Rectal smooth muscle tissue (tissue), 1 donor: Measurements from ENCODE around the gene GSE1.

Experiments used
- H3K27ac ChIP-seq: one replicate; pipeline ENCODE4 v1.7.0; 2013; ENCODE audit warnings: low read depth, low read length, inconsistent platforms
- H3K27me3 ChIP-seq: one replicate; pipeline ENCODE4 v1.7.0; 2013; ENCODE audit warnings: low read length; ENCODE audit not compliant: control insufficient read depth, insufficient read depth
- H3K36me3 ChIP-seq: one replicate; pipeline ENCODE4 v1.7.0; 2013; ENCODE audit warnings: low read length; ENCODE audit not compliant: control insufficient read depth, insufficient read depth
- H3K4me1 ChIP-seq: one replicate; pipeline ENCODE4 v1.7.0; 2013; ENCODE audit warnings: low read length; ENCODE audit not compliant: control insufficient read depth, insufficient read depth
- H3K4me3 ChIP-seq: one replicate; pipeline ENCODE4 v1.7.0; 2013; ENCODE audit warnings: low read length
- H3K9ac ChIP-seq: one replicate; pipeline ENCODE4 v1.7.0; 2013; ENCODE audit warnings: low read length

The GSE1 gene

DNA sequence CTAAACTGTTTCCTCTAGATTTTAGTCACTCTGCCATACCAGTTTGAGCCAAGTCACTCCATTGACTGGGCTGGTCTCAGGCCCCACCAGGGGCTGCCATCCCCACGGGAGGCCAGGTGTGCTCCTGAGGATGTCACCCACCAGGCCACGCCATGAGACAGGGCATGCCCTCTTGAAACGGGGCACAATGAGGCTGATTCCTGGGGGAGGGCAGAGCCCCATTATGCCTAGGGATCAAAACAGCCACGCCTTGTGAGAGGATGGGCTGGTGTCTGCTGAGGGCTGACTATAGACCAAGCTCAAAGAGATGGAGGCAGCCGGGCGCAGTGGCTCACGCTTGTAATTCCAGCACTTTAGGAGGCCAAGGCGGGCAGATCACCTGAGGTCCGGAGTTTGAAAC is 54.1 kb downstream of the GSE1 start:
- peaks cover 65% of the 10 kb centered on the region for H3K36me3 ChIP-seq
- H3K4me1 ChIP-seq, result no peaks in the 10 kb centered on the region

DNA sequence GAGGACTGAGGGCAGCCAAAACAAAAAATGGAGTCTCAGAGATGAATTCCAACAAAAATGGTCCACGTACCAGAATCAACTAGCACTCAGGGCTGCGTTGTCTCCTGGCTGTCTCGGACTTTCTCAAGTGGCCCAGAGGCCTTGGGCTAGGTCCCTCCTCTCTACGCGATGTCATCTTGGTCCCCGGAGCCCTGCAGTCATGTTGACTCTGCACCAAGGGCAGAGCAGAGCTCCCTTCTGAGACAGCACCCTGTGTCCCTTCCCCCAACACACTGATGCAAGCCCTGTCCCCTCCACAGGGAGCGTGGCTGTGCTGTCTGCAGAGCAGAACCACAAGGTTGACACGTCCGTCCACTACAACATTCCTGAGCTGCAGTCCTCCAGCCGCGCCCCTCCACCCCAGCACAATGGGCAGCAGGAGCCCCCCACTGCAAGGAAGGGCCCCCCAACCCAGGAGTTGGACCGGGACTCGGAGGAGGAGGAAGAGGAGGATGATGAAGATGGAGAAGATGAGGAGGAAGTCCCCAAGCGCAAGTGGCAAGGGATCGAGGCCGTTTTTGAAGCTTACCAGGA is 54.8 kb downstream of the GSE1 start:
- Histone ChIP-seq H3K27me3 (no peaks in the 10 kb centered on the region), H3K4me1 (no peaks in the 10 kb centered on the region), H3K27ac (no peak overlapping the region), H3K9ac (no peak overlapping the region), H3K4me3 (no peak overlapping the region), H3K36me3 (peaks cover 65% of the 10 kb centered on the region)

More for the DNA sequence above, 54.1 kb downstream of the GSE1 start:
- Histone ChIP-seq H3K9ac (no peak overlapping the region), H3K27ac (no peak overlapping the region), H3K4me3 (no peak overlapping the region), H3K27me3 (no peaks in the 10 kb centered on the region)

DNA sequence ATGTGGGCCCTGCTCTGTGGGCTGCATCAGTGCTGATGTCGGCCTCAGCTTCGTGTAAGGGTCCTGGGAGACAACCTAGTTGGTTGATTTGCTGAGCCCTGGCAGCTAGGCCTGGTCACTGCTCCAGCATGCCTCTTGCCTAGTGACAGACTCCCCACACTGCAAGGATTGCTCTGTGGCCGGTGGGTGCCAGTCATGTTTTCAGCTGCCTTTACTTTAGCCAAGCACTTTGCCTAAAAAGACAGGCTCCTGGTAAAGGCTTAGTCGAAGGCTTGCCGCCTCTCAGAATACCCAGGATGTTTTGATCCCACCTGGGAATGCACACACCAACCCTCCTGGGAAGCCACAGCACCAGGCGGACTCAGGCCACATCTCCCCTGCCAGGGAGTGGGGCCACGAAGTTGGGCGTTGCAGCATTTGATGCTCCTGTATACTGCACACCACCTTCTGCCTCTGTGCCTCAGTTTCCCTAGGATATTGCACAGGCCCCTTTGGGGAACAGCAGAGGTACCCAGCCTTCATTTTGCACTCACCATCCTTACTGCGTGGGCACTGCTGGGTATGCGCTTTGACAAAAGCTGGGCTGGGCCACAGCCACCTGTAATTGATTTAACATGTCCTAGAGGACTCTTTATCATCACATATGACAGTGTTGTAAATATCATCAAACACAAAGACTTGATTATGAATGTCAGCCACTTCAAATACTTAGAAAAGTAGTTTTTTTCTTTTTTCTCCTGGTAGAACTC is 55.7 kb downstream of the GSE1 start:
- H3K36me3 ChIP-seq, result peaks cover 56% of the 10 kb centered on the region
- no peak overlapping the region for H3K4me3 ChIP-seq
- no peaks in the 10 kb centered on the region for H3K27me3 ChIP-seq
- no peaks in the 10 kb centered on the region for H3K4me1 ChIP-seq
- no peak overlapping the region for H3K9ac ChIP-seq
- H3K27ac ChIP-seq, result no peak overlapping the region

DNA sequence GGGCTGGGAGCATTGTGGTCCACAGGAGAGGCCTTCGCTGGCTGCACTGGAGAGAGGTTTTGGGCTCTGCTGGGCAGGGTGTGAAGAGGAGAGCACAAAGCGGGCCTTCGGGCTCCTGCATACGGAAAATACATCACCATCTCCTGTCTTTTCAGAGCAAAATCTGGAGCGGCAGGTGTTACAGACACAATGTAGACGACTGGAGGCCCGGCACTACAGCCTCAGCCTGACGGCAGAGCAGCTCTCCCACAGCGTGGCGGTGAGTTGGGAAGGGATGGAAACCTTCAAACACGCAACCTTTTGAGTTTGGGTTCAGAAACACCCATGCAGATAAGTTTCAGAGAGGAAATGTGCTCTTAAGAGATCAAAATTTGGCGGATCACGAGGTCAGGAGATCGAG is 57.7 kb downstream of the GSE1 start:
- peaks cover 44% of the 10 kb centered on the region for H3K36me3 ChIP-seq
- no peak overlapping the region for H3K4me3 ChIP-seq
- no peaks in the 10 kb centered on the region for H3K4me1 ChIP-seq
- H3K27me3 ChIP-seq, result no peaks in the 10 kb centered on the region
- H3K9ac ChIP-seq, result no peak overlapping the region
- no peak overlapping the region for H3K27ac ChIP-seq

DNA sequence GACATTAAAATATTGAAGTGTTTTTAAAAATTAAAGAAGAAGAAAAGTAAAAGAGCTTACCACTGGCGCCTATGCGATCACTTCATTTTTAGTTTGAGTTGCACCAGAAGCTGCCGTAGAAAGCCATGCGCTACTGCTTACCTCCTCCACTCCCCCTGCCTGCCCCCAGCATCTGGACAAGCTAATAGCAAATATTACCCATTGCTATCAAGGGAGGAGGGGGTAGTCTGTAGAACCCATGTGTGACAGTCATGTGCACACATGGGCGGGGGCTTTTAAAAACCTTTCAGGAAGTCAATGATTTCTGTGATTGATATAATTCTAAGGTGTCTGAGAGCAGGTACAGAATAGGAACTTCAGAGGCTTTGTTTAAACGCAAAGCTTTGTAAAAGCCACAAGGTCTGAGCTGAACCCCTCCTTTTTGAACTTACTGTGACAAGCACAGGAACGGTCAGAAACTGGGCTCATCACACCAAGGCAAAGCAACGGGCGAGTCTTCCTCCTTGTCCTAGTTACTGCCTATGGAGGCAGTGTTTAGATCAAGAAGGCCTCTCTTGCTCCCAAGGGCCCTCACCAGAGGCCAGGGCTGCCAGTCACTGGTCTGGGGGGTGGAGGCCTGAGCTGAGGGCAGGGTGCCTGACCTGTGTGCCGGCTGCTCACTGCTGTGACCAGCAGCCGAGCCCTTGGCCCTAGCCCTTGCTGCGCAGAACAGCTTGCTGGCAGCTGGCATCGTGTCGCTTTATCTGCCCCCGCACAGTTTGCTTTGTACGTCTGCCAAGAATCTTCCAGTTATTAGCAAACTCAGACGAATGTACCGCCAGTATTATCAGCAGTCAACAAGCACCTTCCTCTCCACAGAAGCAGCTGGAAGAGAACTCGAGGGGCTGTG is 60.7 kb downstream of the GSE1 start:
- peak overlapping the region; percentile 14 for H3K27ac ChIP-seq
- no peaks in the 10 kb centered on the region for H3K4me1 ChIP-seq
- H3K4me3 ChIP-seq, result no peak overlapping the region
- no peaks in the 10 kb centered on the region for H3K27me3 ChIP-seq
- no peak overlapping the region for H3K9ac ChIP-seq
- peaks cover 21% of the 10 kb centered on the region for H3K36me3 ChIP-seq

DNA sequence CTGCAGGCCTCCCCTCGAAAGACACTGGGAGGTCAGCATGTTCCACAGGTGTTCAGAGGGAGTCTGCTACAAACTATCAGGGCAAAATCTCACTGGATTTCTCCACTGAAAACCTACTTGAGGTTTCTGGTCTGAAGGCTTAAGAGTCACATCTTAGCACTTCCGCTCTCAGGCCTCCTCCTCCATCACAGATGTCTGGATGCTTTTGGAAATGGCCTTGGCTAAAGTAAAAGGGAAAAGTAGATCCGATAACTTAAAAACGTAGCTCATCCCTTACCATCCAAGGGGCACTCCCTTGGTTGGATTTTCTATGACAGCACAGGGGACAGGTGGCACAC is 61.3 kb downstream of the GSE1 start:
- Histone ChIP-seq H3K4me3 (no peak overlapping the region), H3K9ac (no peak overlapping the region), H3K36me3 (peaks cover 18% of the 10 kb centered on the region), H3K27me3 (no peaks in the 10 kb centered on the region), H3K4me1 (no peaks in the 10 kb centered on the region), H3K27ac (no peak overlapping the region)

DNA sequence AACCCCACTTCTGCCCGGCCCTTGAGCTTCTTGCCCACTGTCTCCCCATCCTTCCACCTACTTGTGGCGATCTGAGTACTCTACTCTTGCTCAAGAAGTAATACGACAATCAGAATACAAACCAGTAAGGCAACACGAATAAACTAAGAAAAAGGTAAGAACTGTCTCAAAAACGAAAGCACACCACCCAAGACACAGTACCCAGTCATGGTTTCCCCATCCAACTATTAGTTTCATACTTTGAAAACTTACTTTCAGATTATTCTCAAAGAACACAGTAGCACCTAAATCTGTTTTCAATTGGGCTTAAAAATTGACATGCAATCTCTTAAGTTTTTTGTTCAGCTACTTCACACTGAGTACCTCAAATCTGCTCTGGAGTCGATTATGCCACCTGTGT is 61.7 kb downstream of the GSE1 start:
- H3K4me1 ChIP-seq, result no peaks in the 10 kb centered on the region
- H3K9ac ChIP-seq, result no peak overlapping the region
- peaks cover 18% of the 10 kb centered on the region for H3K36me3 ChIP-seq
- no peak overlapping the region for H3K4me3 ChIP-seq
- H3K27me3 ChIP-seq, result no peaks in the 10 kb centered on the region
- H3K27ac ChIP-seq, result no peak overlapping the region

DNA sequence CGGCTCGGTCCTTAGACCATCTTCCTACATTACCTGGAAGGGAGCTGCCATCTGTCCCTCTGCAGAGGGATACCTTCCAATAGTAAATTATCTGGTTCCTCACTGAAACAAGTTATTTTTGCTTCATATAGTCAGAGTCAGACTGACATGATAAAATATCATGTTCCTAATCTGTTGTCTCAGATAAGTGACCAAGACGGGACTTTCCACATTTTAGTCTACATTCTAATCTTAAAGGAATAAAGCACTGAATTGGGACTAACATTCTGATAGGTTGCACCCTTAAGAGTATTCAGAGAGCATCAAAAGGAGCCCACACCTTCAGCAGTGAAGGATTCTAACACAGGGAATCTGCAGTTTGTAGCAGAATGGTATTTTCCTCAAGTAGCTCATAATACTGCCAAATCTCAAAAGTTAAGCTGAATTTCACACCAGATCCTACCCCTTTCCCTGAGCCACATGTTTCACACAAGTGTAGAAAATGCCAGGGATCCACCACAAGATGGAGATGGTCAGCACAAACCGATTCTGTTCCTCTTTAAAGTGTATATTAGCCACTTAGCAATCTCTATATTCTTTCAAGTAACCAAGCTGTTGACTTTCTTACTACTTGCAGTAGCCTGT is 62.2 kb downstream of the GSE1 start:
- H3K4me1 ChIP-seq, result no peaks in the 10 kb centered on the region
- H3K4me3 ChIP-seq, result no peak overlapping the region
- peaks cover 18% of the 10 kb centered on the region for H3K36me3 ChIP-seq

DNA sequence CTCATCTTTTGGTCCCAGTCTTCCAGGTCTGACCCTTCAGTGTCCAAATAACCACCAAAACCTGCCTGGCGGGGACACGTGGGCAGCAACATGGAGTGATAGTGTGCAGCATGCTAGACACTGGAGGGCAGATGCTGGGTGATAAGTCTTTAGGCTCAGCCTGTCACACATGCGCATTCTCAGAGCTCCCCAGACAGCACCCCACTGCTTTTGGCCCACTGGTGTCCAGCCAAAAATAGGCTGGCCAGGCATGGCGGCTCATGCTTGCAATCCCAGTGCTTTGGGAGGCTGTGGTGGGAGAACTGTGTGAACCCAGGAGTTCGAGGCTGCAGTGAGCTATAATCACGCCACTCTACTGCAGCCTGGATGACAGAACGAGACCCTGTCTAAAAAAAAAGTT is 63.3 kb downstream of the GSE1 start:
- Histone ChIP-seq H3K9ac (no peak overlapping the region), H3K36me3 (peaks cover 16% of the 10 kb centered on the region), H3K4me3 (no peak overlapping the region), H3K4me1 (no peaks in the 10 kb centered on the region), H3K27ac (no peak overlapping the region), H3K27me3 (no peaks in the 10 kb centered on the region)

More for the DNA sequence above, 62.2 kb downstream of the GSE1 start:
- H3K9ac ChIP-seq, result no peak overlapping the region
- H3K27ac ChIP-seq, result no peak overlapping the region
- H3K27me3 ChIP-seq, result no peaks in the 10 kb centered on the region

DNA sequence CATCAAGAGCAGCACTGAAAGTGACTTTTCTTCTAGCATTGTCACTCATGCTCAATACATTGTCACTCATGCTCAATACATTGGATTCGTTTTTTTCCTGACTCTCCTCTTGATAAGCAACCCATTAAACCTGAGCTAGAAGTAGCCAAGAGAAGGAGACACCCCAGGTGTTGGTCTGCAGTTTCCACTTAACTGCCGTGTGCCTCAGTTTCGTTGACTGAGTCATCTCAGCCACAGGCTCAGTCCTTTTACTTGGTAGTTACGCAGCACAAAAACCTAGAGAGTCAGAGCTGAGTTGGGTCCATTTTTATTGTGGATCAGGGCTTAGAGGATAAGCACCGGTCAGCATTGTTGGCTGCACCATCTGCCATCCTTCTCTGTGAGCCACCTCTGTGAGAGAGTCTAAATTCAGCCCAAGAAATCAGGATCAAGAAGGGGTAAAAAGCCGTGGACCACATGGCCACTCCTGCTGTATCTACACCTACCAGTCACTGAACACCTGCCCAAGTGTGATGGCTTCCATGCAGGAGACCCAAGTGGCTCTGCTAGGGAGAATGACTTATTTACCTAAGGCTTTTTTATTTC is 64.4 kb downstream of the GSE1 start:
- H3K4me3 ChIP-seq, result no peak overlapping the region
- H3K36me3 ChIP-seq, result peaks cover 11% of the 10 kb centered on the region
- no peaks in the 10 kb centered on the region for H3K4me1 ChIP-seq
- no peak overlapping the region for H3K27ac ChIP-seq
- H3K9ac ChIP-seq, result no peak overlapping the region
- H3K27me3 ChIP-seq, result no peaks in the 10 kb centered on the region

DNA sequence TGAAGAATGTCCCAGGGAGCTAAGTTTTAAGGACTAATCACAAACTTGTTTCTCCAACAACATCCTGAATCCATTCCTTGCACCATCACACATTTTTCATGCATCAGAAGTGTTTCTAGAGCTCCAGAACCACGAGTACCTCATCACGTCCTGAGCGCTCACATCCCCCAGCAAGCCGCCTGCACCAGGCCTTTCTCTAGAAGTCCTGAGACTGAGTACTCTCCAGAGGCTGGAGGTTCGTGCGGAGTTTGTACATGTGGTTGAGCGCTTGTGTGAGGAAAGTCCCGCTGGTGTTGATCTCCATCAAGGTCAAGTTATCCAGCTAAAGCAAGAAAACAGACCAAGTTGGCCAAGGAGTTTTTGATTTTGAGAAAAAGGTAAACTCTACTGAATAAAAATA is 64.9 kb downstream of the GSE1 start:
- Histone ChIP-seq H3K4me3 (no peak overlapping the region), H3K27ac (no peak overlapping the region), H3K9ac (no peak overlapping the region), H3K4me1 (no peaks in the 10 kb centered on the region), H3K27me3 (no peaks in the 10 kb centered on the region), H3K36me3 (peaks cover 7% of the 10 kb centered on the region)

DNA sequence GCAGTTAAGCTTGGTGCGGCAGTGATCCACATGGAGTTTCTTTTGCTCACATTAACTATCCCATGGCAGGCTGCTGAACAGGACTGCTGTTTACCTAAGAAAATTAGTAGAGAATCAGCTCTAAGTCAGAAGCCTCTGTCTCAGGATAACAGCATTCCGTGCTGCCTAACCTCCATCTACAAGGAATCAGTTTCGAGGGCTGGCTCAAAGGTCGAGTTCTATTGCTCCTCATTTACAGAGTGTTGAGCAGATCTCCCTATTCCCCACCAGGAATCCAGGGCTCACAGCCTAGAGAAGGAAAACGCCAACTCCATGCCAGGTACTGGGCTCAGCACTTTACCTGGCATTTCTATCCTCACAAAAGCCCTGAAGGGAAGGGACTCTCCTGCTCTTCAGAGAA is 65.7 kb downstream of the GSE1 start:
- Histone ChIP-seq H3K4me1 (no peaks in the 10 kb centered on the region), H3K27me3 (no peaks in the 10 kb centered on the region), H3K9ac (no peak overlapping the region), H3K27ac (no peak overlapping the region), H3K4me3 (no peak overlapping the region), H3K36me3 (peaks cover 7% of the 10 kb centered on the region)
